Liver (tissue), 3 donors: ENCODE data around the gene KCNIP1.

Source experiments
- EGR1 ChIP-seq, 2 donors: IDR thresholded peaks; 2 replicates each; pipeline ENCODE4 v1.6.1; 2016 to 2018; ENCODE audit warnings: antibody characterized with exemption in 2 of 2, low read depth in 2 of 2
- FOXA1 ChIP-seq: IDR thresholded peaks from 2 replicates; pipeline ENCODE4 v1.6.1; 2016; ENCODE audit warnings: antibody characterized with exemption
- HNF4G ChIP-seq: IDR thresholded peaks from 2 replicates; pipeline ENCODE4 v1.6.1; 2016; ENCODE audit warnings: antibody characterized with exemption
- JUND ChIP-seq, 2 donors: IDR thresholded peaks; 2 replicates each; pipeline ENCODE4 v1.6.1; 2016; ENCODE audit warnings: antibody characterized with exemption in 2 of 2
- RAD21 ChIP-seq, 2 donors: IDR thresholded peaks; 2 replicates each; pipeline ENCODE4 v1.6.1; 2016; ENCODE audit warnings: antibody characterized with exemption in 2 of 2, mild to moderate bottlenecking in 2 of 2
- RXRA ChIP-seq, 2 donors: IDR thresholded peaks; 2 replicates each; pipeline ENCODE4 v1.6.1; 2017 to 2018; ENCODE audit warnings: antibody characterized with exemption in 2 of 2, mild to moderate bottlenecking in 1 of 2
- TAF1 ChIP-seq: conservative IDR thresholded peaks from 2 replicates; pipeline ENCODE4 v1.6.1; 2016; ENCODE audit warnings: antibody characterized with exemption, mild to moderate bottlenecking
- YY1 ChIP-seq: IDR thresholded peaks from 2 replicates; pipeline ENCODE4 v1.6.1; 2016; ENCODE audit warnings: antibody characterized with exemption, mild to moderate bottlenecking
- TF ChIP-seq, protein P1 (sequence below): fragments of 150-350 bp; IDR thresholded peaks from 2 replicates; pipeline ENCODE4 v1.5.1; 2017; ENCODE audit warnings: improper control_type of control experiment, low read depth, low read length; ENCODE audit not compliant: missing input control
- TF ChIP-seq, protein P2 (sequence below): IDR thresholded peaks from 2 replicates; pipeline ENCODE4 v1.6.1; 2016; ENCODE audit warnings: antibody characterized with exemption
- TF ChIP-seq, protein P3 (sequence below): IDR thresholded peaks from 2 replicates; pipeline ENCODE4 v1.6.1; 2016; ENCODE audit warnings: antibody characterized with exemption, mild to moderate bottlenecking
- TF ChIP-seq, protein P4 (sequence below): IDR thresholded peaks from 2 replicates; pipeline ENCODE4 v1.6.1; 2016; ENCODE audit warnings: antibody characterized with exemption
- TF ChIP-seq, protein P5 (sequence below): IDR thresholded peaks from 2 replicates; pipeline ENCODE4 v1.6.1; 2016; ENCODE audit warnings: antibody characterized with exemption
- donor health status: healthy.
- donor health status: healthy.

DNA sequence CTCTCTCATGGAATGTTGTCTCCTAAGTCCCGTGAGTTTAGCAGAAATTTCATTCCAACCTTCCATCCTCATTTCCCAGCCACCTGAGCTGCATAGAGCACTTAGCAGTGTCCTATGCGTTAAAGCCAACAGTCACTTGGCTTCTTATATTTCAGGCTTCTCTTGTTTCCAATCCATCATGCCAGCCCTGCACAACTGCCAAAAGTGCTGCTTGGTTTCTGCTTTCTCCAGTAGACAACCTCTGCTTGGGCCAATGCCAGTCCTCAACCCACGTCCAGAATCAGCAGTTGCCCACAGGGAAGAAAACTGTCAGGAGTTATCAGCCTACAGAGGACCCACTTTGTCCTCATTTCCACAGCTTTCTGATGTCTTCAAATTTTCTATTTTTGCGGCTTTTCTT lies 42.5 kb downstream of the KCNIP1 start:
- TF ChIP-seq, protein P1, sequence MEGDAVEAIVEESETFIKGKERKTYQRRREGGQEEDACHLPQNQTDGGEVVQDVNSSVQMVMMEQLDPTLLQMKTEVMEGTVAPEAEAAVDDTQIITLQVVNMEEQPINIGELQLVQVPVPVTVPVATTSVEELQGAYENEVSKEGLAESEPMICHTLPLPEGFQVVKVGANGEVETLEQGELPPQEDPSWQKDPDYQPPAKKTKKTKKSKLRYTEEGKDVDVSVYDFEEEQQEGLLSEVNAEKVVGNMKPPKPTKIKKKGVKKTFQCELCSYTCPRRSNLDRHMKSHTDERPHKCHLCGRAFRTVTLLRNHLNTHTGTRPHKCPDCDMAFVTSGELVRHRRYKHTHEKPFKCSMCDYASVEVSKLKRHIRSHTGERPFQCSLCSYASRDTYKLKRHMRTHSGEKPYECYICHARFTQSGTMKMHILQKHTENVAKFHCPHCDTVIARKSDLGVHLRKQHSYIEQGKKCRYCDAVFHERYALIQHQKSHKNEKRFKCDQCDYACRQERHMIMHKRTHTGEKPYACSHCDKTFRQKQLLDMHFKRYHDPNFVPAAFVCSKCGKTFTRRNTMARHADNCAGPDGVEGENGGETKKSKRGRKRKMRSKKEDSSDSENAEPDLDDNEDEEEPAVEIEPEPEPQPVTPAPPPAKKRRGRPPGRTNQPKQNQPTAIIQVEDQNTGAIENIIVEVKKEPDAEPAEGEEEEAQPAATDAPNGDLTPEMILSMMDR, result no peak
- TF ChIP-seq, protein P2, sequence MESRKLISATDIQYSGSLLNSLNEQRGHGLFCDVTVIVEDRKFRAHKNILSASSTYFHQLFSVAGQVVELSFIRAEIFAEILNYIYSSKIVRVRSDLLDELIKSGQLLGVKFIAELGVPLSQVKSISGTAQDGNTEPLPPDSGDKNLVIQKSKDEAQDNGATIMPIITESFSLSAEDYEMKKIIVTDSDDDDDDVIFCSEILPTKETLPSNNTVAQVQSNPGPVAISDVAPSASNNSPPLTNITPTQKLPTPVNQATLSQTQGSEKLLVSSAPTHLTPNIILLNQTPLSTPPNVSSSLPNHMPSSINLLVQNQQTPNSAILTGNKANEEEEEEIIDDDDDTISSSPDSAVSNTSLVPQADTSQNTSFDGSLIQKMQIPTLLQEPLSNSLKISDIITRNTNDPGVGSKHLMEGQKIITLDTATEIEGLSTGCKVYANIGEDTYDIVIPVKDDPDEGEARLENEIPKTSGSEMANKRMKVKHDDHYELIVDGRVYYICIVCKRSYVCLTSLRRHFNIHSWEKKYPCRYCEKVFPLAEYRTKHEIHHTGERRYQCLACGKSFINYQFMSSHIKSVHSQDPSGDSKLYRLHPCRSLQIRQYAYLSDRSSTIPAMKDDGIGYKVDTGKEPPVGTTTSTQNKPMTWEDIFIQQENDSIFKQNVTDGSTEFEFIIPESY, result no peak
- TF ChIP-seq RAD21 (IDR thresholded peaks at IDR 0.05) (no peak), TAF1 (no peak), FOXA1 (no peak), YY1 (no peak), HNF4G (no peak), JUND (IDR thresholded peaks at IDR 0.05) (no peak), EGR1 (IDR thresholded peaks at IDR 0.05; ENCODE audit: low read depth in 2 of 2) (no peak), RXRA (IDR thresholded peaks at IDR 0.05) (no peak)
- TF ChIP-seq, protein P3, sequence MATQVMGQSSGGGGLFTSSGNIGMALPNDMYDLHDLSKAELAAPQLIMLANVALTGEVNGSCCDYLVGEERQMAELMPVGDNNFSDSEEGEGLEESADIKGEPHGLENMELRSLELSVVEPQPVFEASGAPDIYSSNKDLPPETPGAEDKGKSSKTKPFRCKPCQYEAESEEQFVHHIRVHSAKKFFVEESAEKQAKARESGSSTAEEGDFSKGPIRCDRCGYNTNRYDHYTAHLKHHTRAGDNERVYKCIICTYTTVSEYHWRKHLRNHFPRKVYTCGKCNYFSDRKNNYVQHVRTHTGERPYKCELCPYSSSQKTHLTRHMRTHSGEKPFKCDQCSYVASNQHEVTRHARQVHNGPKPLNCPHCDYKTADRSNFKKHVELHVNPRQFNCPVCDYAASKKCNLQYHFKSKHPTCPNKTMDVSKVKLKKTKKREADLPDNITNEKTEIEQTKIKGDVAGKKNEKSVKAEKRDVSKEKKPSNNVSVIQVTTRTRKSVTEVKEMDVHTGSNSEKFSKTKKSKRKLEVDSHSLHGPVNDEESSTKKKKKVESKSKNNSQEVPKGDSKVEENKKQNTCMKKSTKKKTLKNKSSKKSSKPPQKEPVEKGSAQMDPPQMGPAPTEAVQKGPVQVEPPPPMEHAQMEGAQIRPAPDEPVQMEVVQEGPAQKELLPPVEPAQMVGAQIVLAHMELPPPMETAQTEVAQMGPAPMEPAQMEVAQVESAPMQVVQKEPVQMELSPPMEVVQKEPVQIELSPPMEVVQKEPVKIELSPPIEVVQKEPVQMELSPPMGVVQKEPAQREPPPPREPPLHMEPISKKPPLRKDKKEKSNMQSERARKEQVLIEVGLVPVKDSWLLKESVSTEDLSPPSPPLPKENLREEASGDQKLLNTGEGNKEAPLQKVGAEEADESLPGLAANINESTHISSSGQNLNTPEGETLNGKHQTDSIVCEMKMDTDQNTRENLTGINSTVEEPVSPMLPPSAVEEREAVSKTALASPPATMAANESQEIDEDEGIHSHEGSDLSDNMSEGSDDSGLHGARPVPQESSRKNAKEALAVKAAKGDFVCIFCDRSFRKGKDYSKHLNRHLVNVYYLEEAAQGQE, result no peak
- TF ChIP-seq, protein P4, sequence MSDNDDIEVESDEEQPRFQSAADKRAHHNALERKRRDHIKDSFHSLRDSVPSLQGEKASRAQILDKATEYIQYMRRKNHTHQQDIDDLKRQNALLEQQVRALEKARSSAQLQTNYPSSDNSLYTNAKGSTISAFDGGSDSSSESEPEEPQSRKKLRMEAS, result no peak
- TF ChIP-seq, protein P5, sequence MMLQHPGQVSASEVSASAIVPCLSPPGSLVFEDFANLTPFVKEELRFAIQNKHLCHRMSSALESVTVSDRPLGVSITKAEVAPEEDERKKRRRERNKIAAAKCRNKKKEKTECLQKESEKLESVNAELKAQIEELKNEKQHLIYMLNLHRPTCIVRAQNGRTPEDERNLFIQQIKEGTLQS, result no peak
